ENCODE measurements around the gene RAP1GDS1.
"Not testable (repeated sequence)": the region's sequence is repeated elsewhere in the genome, so short reads cannot be mapped to it uniquely, and the experiment has no call there.

RAP1GDS1 gene

GRCh38 chr4:98287328-98287727 is 26.1 kb downstream of the RAP1GDS1 start:
- Histone ChIP-seq H3K9ac (no peak overlapping the region), H3K27ac (no peak overlapping the region), H3K4me2 (no peak overlapping the region), H2AFZ (ENCODE audit: low read depth) (no peak overlapping the region), H3K79me2 (ENCODE audit: insufficient read depth, low read depth) (peaks cover 83% of the 10 kb centered on the region; the same call in 1 of the 2 replicates), H3K4me1 (ENCODE audit: low read depth, poor library complexity, severe bottlenecking) (peaks cover 31% of the 10 kb centered on the region), H3K36me3 (ENCODE audit: insufficient read depth) (no peaks in the 10 kb centered on the region), H4K20me1 (ENCODE audit: insufficient read depth) (peaks cover 10% of the 10 kb centered on the region; the same call in 1 of the 2 replicates), H3K4me3 (IDR thresholded peaks at IDR 0.05; ENCODE audit: insufficient read depth, low read depth, low read length) (no peak overlapping the region), H3K27me3 (ENCODE audit: insufficient read depth, low read depth) (no peaks in the 10 kb centered on the region)
- no peak for TF ChIP-seq CTCF (conservative IDR thresholded peaks at IDR 0.05; ENCODE audit: low read depth, low read length)

- H3K9ac ChIP-seq; H3K36me3 ChIP-seq (ENCODE audit: insufficient read depth); H3K27me3 ChIP-seq (ENCODE audit: insufficient read depth, low read depth); H3K27ac ChIP-seq; H2AFZ ChIP-seq (ENCODE audit: low read depth); H3K4me3 ChIP-seq (IDR thresholded peaks at IDR 0.05; ENCODE audit: insufficient read depth, low read depth, low read length): not testable (repeated sequence)
- Histone ChIP-seq H3K4me1 (ENCODE audit: low read depth, poor library complexity, severe bottlenecking) (peaks cover 31% of the 10 kb centered on the region), H3K4me2 (peak overlapping the region; percentile 33; the same call in 1 of the 2 replicates), H4K20me1 (ENCODE audit: insufficient read depth) (peaks cover 10% of the 10 kb centered on the region; the same call in 1 of the 2 replicates), H3K79me2 (ENCODE audit: insufficient read depth, low read depth) (peaks cover 82% of the 10 kb centered on the region; the same call in 1 of the 2 replicates)
Measured at GRCh38 chr4:98288671-98289070, 27.5 kb downstream of the RAP1GDS1 start.

- peaks cover 10% of the 10 kb centered on the region; the same call in 1 of the 2 replicates for H4K20me1 ChIP-seq (ENCODE audit: insufficient read depth)
- no peak overlapping the region for H3K9ac ChIP-seq
- peaks cover 31% of the 10 kb centered on the region for H3K4me1 ChIP-seq (ENCODE audit: low read depth, poor library complexity, severe bottlenecking)
- peak overlapping the region; percentile 33 for H3K4me2 ChIP-seq
- no peak overlapping the region for H2AFZ ChIP-seq (ENCODE audit: low read depth)
- H3K27me3 ChIP-seq (ENCODE audit: insufficient read depth, low read depth) = no peaks in the 10 kb centered on the region
- H3K4me3 ChIP-seq (IDR thresholded peaks at IDR 0.05; ENCODE audit: insufficient read depth, low read depth, low read length) = no peak overlapping the region
- H3K27ac ChIP-seq = no peak overlapping the region
- no peak for TF ChIP-seq CTCF (conservative IDR thresholded peaks at IDR 0.05; ENCODE audit: low read depth, low read length)
- H3K36me3 ChIP-seq (ENCODE audit: insufficient read depth) = no peaks in the 10 kb centered on the region
- peaks cover 75% of the 10 kb centered on the region; the same call in 1 of the 2 replicates for H3K79me2 ChIP-seq (ENCODE audit: insufficient read depth, low read depth)
Measured at GRCh38 chr4:98289375-98289774, 28.2 kb downstream of the RAP1GDS1 start.

- no peak overlapping the region for H2AFZ ChIP-seq (ENCODE audit: low read depth)
- no peak overlapping the region for H3K27ac ChIP-seq
Measured at GRCh38 chr4:98290511-98290910, 29.3 kb downstream of the RAP1GDS1 start.

More at GRCh38 chr4:98290511-98290910, 29.3 kb downstream of the RAP1GDS1 start:
- Histone ChIP-seq H3K4me3 (IDR thresholded peaks at IDR 0.05; ENCODE audit: insufficient read depth, low read depth, low read length) (no peak overlapping the region), H3K9ac (no peak overlapping the region), H4K20me1 (ENCODE audit: insufficient read depth) (peaks cover 5% of the 10 kb centered on the region; the same call in 1 of the 2 replicates), H3K4me1 (ENCODE audit: low read depth, poor library complexity, severe bottlenecking) (peaks cover 31% of the 10 kb centered on the region), H3K79me2 (ENCODE audit: insufficient read depth, low read depth) (peaks cover 64% of the 10 kb centered on the region; the same call in 1 of the 2 replicates), H3K27me3 (ENCODE audit: insufficient read depth, low read depth) (no peaks in the 10 kb centered on the region), H3K36me3 (ENCODE audit: insufficient read depth) (no peaks in the 10 kb centered on the region), H3K4me2 (peak overlapping the region; percentile 33; the same call in 1 of the 2 replicates)
- TF ChIP-seq CTCF (conservative IDR thresholded peaks at IDR 0.05; ENCODE audit: low read depth, low read length) = no peak

Measured in KMS-11 (cell line).